ENCODE results near the gene GSAP. TPM values are rescaled to one million over a fixed set of nuclear protein-coding genes. Genes with fewer than 3 reads are reported as not detected.

Gene GSAP
- total RNA-seq, 3 donors from 2014 or later: 8.0 to 16.7 (median 14.2) TPM

- DNase-seq: no peak
- intact Hi-C loops (cut with DNase I, micrococcal nuclease): no loop called here
- no peaks in the 10 kb centered on the region for H3K36me3 ChIP-seq (ENCODE audit: low read depth)
- H3K9me3 ChIP-seq: no peaks in the 10 kb centered on the region
- ATAC-seq: peak; percentile 25
- no peak overlapping the region for H3K4me3 ChIP-seq
- TF ChIP-seq, protein P1, sequence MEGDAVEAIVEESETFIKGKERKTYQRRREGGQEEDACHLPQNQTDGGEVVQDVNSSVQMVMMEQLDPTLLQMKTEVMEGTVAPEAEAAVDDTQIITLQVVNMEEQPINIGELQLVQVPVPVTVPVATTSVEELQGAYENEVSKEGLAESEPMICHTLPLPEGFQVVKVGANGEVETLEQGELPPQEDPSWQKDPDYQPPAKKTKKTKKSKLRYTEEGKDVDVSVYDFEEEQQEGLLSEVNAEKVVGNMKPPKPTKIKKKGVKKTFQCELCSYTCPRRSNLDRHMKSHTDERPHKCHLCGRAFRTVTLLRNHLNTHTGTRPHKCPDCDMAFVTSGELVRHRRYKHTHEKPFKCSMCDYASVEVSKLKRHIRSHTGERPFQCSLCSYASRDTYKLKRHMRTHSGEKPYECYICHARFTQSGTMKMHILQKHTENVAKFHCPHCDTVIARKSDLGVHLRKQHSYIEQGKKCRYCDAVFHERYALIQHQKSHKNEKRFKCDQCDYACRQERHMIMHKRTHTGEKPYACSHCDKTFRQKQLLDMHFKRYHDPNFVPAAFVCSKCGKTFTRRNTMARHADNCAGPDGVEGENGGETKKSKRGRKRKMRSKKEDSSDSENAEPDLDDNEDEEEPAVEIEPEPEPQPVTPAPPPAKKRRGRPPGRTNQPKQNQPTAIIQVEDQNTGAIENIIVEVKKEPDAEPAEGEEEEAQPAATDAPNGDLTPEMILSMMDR (IDR thresholded peaks at IDR 0.05): no peak
- no peaks in the 10 kb centered on the region for H3K4me1 ChIP-seq (ENCODE audit: low read depth)
Measured at GRCh38 chr7:77399816-77400215, 16.3 kb downstream of the GSAP start.

DNA sequence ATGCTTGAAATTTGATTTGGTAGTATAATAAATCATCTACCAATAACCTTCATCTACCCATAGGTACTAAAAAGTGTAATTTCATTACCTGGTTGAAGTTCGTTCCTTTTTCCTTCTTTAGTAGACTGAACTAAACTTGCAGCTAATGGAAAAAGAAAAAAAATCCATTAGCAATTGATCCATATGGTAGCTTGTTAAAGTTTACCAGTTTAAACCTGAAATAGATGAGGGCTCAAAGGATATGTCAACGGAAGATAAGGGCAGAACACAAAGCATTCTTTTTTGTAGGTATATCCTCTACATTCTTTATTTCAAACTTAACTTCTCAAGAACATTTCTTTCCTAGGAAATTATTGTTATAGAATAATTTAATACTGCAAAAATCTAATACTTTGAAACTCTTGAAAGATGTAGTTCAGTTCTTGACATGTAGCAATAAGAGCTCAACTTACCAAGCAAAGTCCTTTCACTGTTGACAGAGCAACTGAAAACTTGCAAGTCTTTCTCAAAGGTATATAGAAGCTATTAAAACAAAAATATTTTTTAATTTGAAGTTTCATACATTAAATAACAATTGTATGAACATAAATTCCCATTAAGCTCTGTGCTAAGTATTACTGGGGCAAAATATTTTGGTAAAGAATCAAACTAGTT is 19.1 kb downstream of the GSAP start:
- DNase-seq (no peak), ATAC-seq (no peak)
- Histone ChIP-seq H3K4me3 (no peak overlapping the region), H3K36me3 (ENCODE audit: low read depth) (no peaks in the 10 kb centered on the region), H3K4me1 (ENCODE audit: low read depth) (no peaks in the 10 kb centered on the region), H3K9me3 (no peaks in the 10 kb centered on the region)
- intact Hi-C loops (cut with DNase I, micrococcal nuclease): no loop called here
- TF ChIP-seq, protein P1 (IDR thresholded peaks at IDR 0.05): no peak

DNA sequence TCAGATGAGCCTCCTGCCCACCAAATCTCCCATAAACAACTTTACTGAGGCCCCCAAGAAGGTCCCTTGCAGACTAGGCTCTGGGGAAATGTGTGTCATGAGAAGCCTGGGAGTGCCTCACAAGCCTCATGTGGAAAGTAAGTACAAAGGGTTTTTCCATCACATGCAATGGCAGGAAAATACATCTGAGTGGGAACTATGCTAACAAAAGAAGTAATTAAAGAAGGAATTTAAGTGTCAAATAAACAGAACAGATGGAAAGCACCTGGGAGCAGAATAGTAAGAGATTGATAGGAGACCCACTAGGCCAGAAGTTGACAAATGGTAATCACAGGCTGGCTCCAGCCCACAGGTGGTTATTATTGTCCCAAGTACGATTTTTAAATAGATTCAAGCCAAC is 20.5 kb downstream of the GSAP start:
- no peak overlapping the region for H3K4me3 ChIP-seq
- TF ChIP-seq, protein P1 (IDR thresholded peaks at IDR 0.05): no peak
- no peaks in the 10 kb centered on the region for H3K4me1 ChIP-seq (ENCODE audit: low read depth)
- no peaks in the 10 kb centered on the region for H3K9me3 ChIP-seq
- intact Hi-C loops (cut with DNase I, micrococcal nuclease): no loop called here
- DNase-seq: no peak
- ATAC-seq: no peak
- H3K36me3 ChIP-seq (ENCODE audit: low read depth): no peaks in the 10 kb centered on the region

- DNase-seq: no peak
- TF ChIP-seq, protein P1 (IDR thresholded peaks at IDR 0.05): no peak
- ATAC-seq: no peak
- Histone ChIP-seq H3K9me3 (no peaks in the 10 kb centered on the region), H3K4me1 (ENCODE audit: low read depth) (no peaks in the 10 kb centered on the region), H3K36me3 (ENCODE audit: low read depth) (no peaks in the 10 kb centered on the region), H3K4me3 (no peak overlapping the region)
- intact Hi-C loops (cut with DNase I, micrococcal nuclease): no loop called here
Measured at GRCh38 chr7:77393954-77394353, 22.2 kb downstream of the GSAP start.

GRCh38 chr7:77393261-77393660 is 22.9 kb downstream of the GSAP start:
- no peak overlapping the region for H3K4me3 ChIP-seq
- intact Hi-C loops (cut with DNase I, micrococcal nuclease): no loop called here
- H3K36me3 ChIP-seq (ENCODE audit: low read depth): no peaks in the 10 kb centered on the region
- H3K9me3 ChIP-seq: no peaks in the 10 kb centered on the region
- DNase-seq: no peak
- TF ChIP-seq, protein P1 (IDR thresholded peaks at IDR 0.05): no peak
- ATAC-seq: peak; percentile 50
- H3K4me1 ChIP-seq (ENCODE audit: low read depth): no peaks in the 10 kb centered on the region

DNA sequence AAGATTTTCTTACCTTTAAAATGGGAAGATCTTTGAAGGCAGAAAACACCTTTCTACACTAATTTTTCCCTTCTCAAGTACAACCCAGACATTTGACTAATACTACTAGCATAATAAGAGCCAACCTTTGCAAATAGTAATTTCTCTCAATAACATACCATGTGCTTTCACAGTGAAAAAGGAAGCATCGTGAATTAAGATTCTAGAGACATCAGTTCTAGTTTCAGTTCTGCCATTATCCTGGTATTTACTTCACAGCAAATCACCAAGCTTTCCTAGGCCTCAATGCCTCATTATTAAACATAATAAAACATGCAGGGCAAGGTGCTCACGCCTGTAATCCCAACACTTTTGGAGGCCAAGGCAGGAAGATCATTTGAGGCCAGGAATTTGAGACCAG is 24.9 kb downstream of the GSAP start:
- no peak for DNase-seq
- intact Hi-C loops (cut with DNase I, micrococcal nuclease): no loop called here
- TF ChIP-seq, protein P1 (IDR thresholded peaks at IDR 0.05): no peak
- ATAC-seq: peak; percentile 24
- Histone ChIP-seq H3K9me3 (no peaks in the 10 kb centered on the region), H3K36me3 (ENCODE audit: low read depth) (no peaks in the 10 kb centered on the region), H3K4me3 (no peak overlapping the region), H3K4me1 (ENCODE audit: low read depth) (no peaks in the 10 kb centered on the region)
